ENCODE measurements around the gene TNNI3K. TPM values are rescaled to one million over a fixed set of nuclear protein-coding genes. Genes with fewer than 3 reads are reported as not detected.
A peak's percentile ranks its signal among the peaks of the same experiment; 100 is the strongest.

The TNNI3K gene
- total and polyA plus RNA-seq, 12 donors: 11.7 to 162 (median 95.6) TPM

DNA sequence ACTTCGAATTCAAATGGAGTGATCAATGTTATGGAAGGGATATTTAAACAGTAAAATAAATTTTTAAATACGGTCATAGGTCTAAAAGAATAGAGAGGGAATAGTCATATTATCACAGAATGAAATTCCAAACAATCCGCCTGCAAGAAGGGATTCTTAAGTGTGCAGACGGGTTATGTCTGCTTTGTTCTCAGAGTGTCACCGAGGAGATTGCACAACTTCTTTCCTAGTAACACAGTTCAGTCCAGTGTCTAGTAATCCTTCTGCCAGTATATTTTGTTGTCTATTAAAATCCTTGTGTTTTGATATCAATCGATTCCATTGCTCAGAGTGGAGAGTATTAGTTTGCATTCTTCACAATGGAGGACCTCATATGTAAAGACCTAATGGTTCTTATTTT is 228.8 kb downstream of the TNNI3K start:
- H3K4me1 ChIP-seq: peaks cover 0 to 17% (median 0%) of the 10 kb centered on the region in 9 donors
- H3K9me3 ChIP-seq: no peaks in the 10 kb centered on the region
- H3K4me3 ChIP-seq: no peak overlapping the region
- H3K36me3 ChIP-seq: peaks cover 0 to 19% (median 0%) of the 10 kb centered on the region in 9 donors
- no peaks in the 10 kb centered on the region for H3K27me3 ChIP-seq
- no peak overlapping the region for H3K27ac ChIP-seq
- ATAC-seq (peak in 2 of 8 donors; percentile 15 to 62), DNase-seq (no peak)
- TF ChIP-seq CTCF (IDR thresholded peaks at IDR 0.05): no peak
- 71 to 83% methylated on average over 6 of the region's 6 CpGs for WGBS, 2 donors
- intact Hi-C loops (cut with DNase I): no loop called here

GRCh38 chr1:74465193-74465681 is 230.1 kb downstream of the TNNI3K start:
- Histone ChIP-seq H3K9me3 (no peaks in the 10 kb centered on the region), H3K36me3 (peaks cover 0 to 19% (median 0%) of the 10 kb centered on the region in 9 donors), H3K27ac (no peak overlapping the region), H3K4me1 (peaks cover 0 to 28% (median 10%) of the 10 kb centered on the region in 9 donors), H3K4me3 (no peak overlapping the region), H3K27me3 (no peaks in the 10 kb centered on the region)
- DNase-seq (no peak), ATAC-seq (peak in 2 of 8 donors; percentile 18 to 70)
- WGBS, 2 donors: 95 to 96% methylated on average over 24 of the region's 24 CpGs
- intact Hi-C loops (cut with DNase I): no loop called here
- no peak for TF ChIP-seq CTCF (IDR thresholded peaks at IDR 0.05)

GRCh38 chr1:74467786-74468377 is 232.7 kb downstream of the TNNI3K start:
- ATAC-seq (peak in 2 of 8 donors; percentile 39 to 47), DNase-seq (no peak)
- Histone ChIP-seq H3K27me3 (no peaks in the 10 kb centered on the region), H3K9me3 (no peaks in the 10 kb centered on the region), H3K36me3 (peaks cover 0 to 19% (median 0%) of the 10 kb centered on the region in 9 donors), H3K27ac (peak overlapping the region in 7 of 10 donors; percentile 7 to 53 (median 22)), H3K4me3 (no peak overlapping the region), H3K4me1 (peaks cover 0 to 49% (median 24%) of the 10 kb centered on the region in 9 donors)
- 63 to 68% methylated on average over 3 of the region's 3 CpGs for WGBS, 2 donors
- intact Hi-C loops (cut with DNase I): no loop called here
- no peak for TF ChIP-seq CTCF (IDR thresholded peaks at IDR 0.05)

DNA sequence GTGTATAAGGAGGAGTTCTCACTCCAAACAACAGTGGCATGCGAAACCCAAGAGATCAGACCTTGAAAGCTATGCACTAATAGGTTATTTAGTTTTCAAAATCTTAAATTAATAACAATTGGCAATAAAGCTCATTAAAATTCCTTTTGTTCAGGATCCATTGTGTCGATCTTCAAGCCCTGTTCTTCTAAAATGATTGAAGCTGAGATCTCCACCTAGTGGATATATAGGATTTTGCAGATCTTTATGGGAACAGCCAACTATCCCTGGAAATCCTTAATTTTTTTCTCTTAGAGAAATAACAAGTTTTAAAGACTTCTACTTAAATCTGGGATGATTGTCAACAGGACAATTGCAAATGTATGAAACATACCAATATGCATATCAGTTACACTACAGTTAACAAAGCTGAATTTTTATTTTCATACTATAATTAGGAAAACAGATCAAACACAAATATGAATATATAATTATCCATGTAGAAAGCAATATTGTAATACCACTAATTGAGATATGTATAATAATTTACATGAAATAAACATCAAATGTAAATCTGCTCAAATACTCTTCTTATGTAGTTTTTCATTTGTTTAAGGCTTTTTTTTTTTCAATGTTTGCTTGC is 233.9 kb downstream of the TNNI3K start:
- H3K4me3 ChIP-seq: no peak overlapping the region
- peak; percentile 34 to 76 (median 67) for TF ChIP-seq CTCF (IDR thresholded peaks at IDR 0.05)
- H3K27me3 ChIP-seq: no peaks in the 10 kb centered on the region
- H3K27ac ChIP-seq: peak overlapping the region in 8 of 10 donors; percentile 45 to 79 (median 68)
- intact Hi-C loops (cut with DNase I): no loop called here
- peaks cover 0 to 16% (median 0%) of the 10 kb centered on the region in 9 donors for H3K36me3 ChIP-seq
- peak in 4 of 8 donors; percentile 53 to 72 (median 56) for ATAC-seq
- 12 to 16% methylated on average over 2 of the region's 2 CpGs for WGBS, 2 donors
- no peak for DNase-seq
- H3K9me3 ChIP-seq: no peaks in the 10 kb centered on the region
- peaks cover 0 to 49% (median 24%) of the 10 kb centered on the region in 9 donors for H3K4me1 ChIP-seq

All from heart right ventricle (tissue), 16 donors.